ENCODE data around the gene IQSEC1. TPM values are rescaled to one million over a fixed set of nuclear protein-coding genes. Genes with fewer than 3 reads are reported as not detected.

Gene IQSEC1
- polyA plus RNA-seq, 2 of the 4 experiments (the other 2 are of a cell fraction) = 3.7 to 10.7 TPM

DNA sequence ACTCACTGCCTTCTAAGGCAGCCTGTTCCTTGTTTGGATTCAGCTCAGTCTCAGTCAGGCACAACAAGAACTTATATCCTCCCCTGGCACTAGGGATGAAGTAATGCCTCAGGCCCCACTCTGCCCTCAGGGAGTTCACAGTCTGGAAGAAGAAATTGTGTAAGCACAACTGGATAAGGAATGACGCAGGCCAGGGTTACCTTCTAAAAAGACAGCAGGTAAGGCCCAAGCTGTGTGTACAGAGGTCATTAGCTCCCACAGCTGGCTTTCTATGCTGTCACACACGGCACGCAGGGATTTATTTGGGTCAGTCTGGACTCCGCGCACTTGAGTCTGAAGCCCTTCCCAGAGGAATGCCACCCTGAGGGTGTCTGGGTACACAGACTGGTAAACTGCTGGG, 82.9 kb downstream of the IQSEC1 start:
- no peak for TF ChIP-seq KDM5A (IDR thresholded peaks at IDR 0.05)
- TF ChIP-seq, protein P1, sequence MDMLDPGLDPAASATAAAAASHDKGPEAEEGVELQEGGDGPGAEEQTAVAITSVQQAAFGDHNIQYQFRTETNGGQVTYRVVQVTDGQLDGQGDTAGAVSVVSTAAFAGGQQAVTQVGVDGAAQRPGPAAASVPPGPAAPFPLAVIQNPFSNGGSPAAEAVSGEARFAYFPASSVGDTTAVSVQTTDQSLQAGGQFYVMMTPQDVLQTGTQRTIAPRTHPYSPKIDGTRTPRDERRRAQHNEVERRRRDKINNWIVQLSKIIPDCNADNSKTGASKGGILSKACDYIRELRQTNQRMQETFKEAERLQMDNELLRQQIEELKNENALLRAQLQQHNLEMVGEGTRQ (IDR thresholded peaks at IDR 0.05) = no peak
- TF ChIP-seq ZC3H11A (IDR thresholded peaks at IDR 0.05) = no peak
- TF ChIP-seq SMC3 (IDR thresholded peaks at IDR 0.05) = no peak
- TF ChIP-seq, protein P2, sequence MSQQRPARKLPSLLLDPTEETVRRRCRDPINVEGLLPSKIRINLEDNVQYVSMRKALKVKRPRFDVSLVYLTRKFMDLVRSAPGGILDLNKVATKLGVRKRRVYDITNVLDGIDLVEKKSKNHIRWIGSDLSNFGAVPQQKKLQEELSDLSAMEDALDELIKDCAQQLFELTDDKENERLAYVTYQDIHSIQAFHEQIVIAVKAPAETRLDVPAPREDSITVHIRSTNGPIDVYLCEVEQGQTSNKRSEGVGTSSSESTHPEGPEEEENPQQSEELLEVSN (IDR thresholded peaks at IDR 0.05; ENCODE audit: borderline replicate concordance, low read depth) = no peak
- no peak for TF ChIP-seq RARB (CRISPR knock-in tag; IDR thresholded peaks at IDR 0.05)
- no peak for TF ChIP-seq KDM1A (IDR thresholded peaks at IDR 0.05; ENCODE audit: low read depth)
- TF ChIP-seq, protein P3, sequence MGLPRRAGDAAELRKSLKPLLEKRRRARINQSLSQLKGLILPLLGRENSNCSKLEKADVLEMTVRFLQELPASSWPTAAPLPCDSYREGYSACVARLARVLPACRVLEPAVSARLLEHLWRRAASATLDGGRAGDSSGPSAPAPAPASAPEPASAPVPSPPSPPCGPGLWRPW (IDR thresholded peaks at IDR 0.05) = no peak
- TF ChIP-seq, protein P4, sequence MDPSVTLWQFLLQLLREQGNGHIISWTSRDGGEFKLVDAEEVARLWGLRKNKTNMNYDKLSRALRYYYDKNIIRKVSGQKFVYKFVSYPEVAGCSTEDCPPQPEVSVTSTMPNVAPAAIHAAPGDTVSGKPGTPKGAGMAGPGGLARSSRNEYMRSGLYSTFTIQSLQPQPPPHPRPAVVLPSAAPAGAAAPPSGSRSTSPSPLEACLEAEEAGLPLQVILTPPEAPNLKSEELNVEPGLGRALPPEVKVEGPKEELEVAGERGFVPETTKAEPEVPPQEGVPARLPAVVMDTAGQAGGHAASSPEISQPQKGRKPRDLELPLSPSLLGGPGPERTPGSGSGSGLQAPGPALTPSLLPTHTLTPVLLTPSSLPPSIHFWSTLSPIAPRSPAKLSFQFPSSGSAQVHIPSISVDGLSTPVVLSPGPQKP (IDR thresholded peaks at IDR 0.05; ENCODE audit: low read depth, low read length) = no peak
- TF ChIP-seq RAD21 (conservative IDR thresholded peaks at IDR 0.05 in 1 of 2, IDR thresholded peaks at IDR 0.05 in 1 of 2) = no peak
- H3K4me3 ChIP-seq = no peak overlapping the region
- H3K27ac ChIP-seq = no peak overlapping the region
- CTCF ChIA-PET = interaction anchor here (1.1 to 1.8 kb wide), 5 partner anchors 11 to 99 kb away, joined by 3 to 6 read pairs (median 4); no protein-coding TSS in a partner anchor
- 73% methylated on average over 5 of the region's 5 CpGs for WGBS (ENCODE audit: missing lambda C conversion rate)
- DNase-seq (ENCODE audit: low read depth in 1 of 2, low spot score in 1 of 2) = no peak
- ATAC-seq = no peak
- peaks cover 34% of the 10 kb centered on the region for H3K4me1 ChIP-seq
- FAIRE-seq = no peak
- no peak overlapping the region for H3K4me2 ChIP-seq
- no peaks in the 10 kb centered on the region for H3K9me3 ChIP-seq
- POLR2A ChIA-PET = no interaction called here

DNA sequence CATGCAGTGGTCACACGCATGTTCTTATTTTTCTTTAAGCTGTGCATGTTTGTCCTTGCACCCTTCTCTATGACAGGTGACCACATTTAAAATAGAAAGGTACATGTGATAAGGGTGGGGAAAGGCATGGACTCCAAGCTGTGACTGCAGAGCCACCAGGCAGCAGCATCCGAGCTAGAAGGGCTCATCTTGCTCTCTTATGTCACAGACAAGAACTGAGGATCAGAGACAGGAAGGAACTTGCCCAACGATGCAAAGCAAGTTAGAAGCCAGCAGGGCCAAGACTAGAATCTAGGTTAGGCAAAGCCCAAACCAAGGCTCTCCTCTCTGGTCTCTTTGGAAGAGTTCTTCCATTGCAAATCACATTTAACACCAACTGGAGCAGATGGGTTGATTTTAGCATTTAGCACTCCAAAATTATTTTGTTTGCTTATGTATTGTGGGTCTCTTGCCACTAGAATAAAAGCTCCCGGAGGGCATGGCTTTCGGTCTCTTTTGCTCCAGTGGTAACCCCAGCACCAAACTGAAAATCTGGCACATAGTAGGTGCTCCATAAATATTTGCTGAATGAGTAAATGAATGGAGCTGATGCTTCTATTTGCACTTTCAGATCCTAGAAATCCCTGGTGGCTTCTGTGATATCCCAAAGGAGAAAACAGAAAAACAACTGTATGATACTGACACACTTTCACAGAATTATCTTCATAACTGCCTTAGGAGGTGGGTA, 84.3 kb downstream of the IQSEC1 start:
- ATAC-seq (no peak), FAIRE-seq (no peak), DNase-seq (ENCODE audit: low read depth in 1 of 2, low spot score in 1 of 2) (no peak)
- 84% methylated on average over 5 of the region's 5 CpGs for WGBS (ENCODE audit: missing lambda C conversion rate)
- Histone ChIP-seq H3K4me2 (no peak overlapping the region), H3K4me1 (peaks cover 31% of the 10 kb centered on the region), H3K9me3 (no peaks in the 10 kb centered on the region), H3K27ac (no peak overlapping the region), H3K4me3 (no peak overlapping the region)
- ChIA-PET CTCF (interaction anchor here (0.7 to 1.8 kb wide), 8 partner anchors 9 to 121 kb away, joined by 3 to 6 read pairs (median 3); no protein-coding TSS in a partner anchor), POLR2A (no interaction called here)
- no peak for TF ChIP-seq SMC3 (IDR thresholded peaks at IDR 0.05)

DNA sequence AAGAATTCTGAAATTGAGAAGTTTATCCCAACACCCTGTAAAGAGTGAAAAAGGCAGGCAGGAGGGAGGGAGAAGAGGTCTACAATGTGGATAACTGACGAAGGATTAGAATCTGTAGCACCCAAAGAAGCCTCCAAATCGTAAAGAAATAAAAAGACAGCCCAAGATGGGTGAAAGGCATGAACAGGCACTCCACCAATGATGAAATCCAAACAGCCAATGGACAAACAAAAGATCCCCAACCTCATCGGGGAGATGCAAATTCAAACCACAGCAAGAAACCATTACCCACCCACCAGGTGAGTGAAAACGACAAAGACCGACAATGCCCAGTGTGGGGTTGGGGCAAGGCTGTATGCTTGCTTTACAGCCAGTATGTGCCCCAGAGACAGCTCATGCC, 85.6 kb downstream of the IQSEC1 start:
- FAIRE-seq = no peak
- H3K27ac ChIP-seq = no peak overlapping the region
- H3K4me1 ChIP-seq = peaks cover 25% of the 10 kb centered on the region
- WGBS (ENCODE audit: missing lambda C conversion rate) = 69% methylated on average over 5 of the region's 5 CpGs
- H3K4me2 ChIP-seq = no peak overlapping the region
- no peaks in the 10 kb centered on the region for H3K9me3 ChIP-seq
- H3K4me3 ChIP-seq = no peak overlapping the region
- CTCF ChIA-PET = interaction anchor here (0.9 to 1.3 kb wide), 3 partner anchors 12 to 52 kb away, joined by 3 read pairs; no protein-coding TSS in a partner anchor
- no peak for ATAC-seq
- POLR2A ChIA-PET = no interaction called here
- DNase-seq (ENCODE audit: low read depth in 1 of 2, low spot score in 1 of 2) = no peak
- TF ChIP-seq, protein P1 (IDR thresholded peaks at IDR 0.05) = no peak
- TF ChIP-seq MAZ (IDR thresholded peaks at IDR 0.05; ENCODE audit: borderline replicate concordance, low read depth, low read length) = no peak
- no peak for TF ChIP-seq HEYL (CRISPR knock-in tag; IDR thresholded peaks at IDR 0.05)
- no peak for TF ChIP-seq JUN (IDR thresholded peaks at IDR 0.05)
- no peak for TF ChIP-seq POLR2A (IDR thresholded peaks at IDR 0.05; ENCODE audit: low read length)
- TF ChIP-seq, protein P5, sequence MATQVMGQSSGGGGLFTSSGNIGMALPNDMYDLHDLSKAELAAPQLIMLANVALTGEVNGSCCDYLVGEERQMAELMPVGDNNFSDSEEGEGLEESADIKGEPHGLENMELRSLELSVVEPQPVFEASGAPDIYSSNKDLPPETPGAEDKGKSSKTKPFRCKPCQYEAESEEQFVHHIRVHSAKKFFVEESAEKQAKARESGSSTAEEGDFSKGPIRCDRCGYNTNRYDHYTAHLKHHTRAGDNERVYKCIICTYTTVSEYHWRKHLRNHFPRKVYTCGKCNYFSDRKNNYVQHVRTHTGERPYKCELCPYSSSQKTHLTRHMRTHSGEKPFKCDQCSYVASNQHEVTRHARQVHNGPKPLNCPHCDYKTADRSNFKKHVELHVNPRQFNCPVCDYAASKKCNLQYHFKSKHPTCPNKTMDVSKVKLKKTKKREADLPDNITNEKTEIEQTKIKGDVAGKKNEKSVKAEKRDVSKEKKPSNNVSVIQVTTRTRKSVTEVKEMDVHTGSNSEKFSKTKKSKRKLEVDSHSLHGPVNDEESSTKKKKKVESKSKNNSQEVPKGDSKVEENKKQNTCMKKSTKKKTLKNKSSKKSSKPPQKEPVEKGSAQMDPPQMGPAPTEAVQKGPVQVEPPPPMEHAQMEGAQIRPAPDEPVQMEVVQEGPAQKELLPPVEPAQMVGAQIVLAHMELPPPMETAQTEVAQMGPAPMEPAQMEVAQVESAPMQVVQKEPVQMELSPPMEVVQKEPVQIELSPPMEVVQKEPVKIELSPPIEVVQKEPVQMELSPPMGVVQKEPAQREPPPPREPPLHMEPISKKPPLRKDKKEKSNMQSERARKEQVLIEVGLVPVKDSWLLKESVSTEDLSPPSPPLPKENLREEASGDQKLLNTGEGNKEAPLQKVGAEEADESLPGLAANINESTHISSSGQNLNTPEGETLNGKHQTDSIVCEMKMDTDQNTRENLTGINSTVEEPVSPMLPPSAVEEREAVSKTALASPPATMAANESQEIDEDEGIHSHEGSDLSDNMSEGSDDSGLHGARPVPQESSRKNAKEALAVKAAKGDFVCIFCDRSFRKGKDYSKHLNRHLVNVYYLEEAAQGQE (IDR thresholded peaks at IDR 0.05) = no peak
- no peak for TF ChIP-seq KDM5A (IDR thresholded peaks at IDR 0.05)
- TF ChIP-seq ZSCAN20 (CRISPR knock-in tag; IDR thresholded peaks at IDR 0.05) = no peak
- TF ChIP-seq, protein P6, sequence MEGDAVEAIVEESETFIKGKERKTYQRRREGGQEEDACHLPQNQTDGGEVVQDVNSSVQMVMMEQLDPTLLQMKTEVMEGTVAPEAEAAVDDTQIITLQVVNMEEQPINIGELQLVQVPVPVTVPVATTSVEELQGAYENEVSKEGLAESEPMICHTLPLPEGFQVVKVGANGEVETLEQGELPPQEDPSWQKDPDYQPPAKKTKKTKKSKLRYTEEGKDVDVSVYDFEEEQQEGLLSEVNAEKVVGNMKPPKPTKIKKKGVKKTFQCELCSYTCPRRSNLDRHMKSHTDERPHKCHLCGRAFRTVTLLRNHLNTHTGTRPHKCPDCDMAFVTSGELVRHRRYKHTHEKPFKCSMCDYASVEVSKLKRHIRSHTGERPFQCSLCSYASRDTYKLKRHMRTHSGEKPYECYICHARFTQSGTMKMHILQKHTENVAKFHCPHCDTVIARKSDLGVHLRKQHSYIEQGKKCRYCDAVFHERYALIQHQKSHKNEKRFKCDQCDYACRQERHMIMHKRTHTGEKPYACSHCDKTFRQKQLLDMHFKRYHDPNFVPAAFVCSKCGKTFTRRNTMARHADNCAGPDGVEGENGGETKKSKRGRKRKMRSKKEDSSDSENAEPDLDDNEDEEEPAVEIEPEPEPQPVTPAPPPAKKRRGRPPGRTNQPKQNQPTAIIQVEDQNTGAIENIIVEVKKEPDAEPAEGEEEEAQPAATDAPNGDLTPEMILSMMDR (IDR thresholded peaks at IDR 0.05) = no peak
- no peak for TF ChIP-seq EHF (CRISPR knock-in tag; IDR thresholded peaks at IDR 0.05)
- TF ChIP-seq NR3C1 (IDR thresholded peaks at IDR 0.05) = no peak
- no peak for TF ChIP-seq ZNF302 (CRISPR knock-in tag; IDR thresholded peaks at IDR 0.05)
- no peak for TF ChIP-seq NFE2L2 (conservative IDR thresholded peaks at IDR 0.05; ENCODE audit: low read length)
- TF ChIP-seq ZC3H11A (IDR thresholded peaks at IDR 0.05) = no peak
- TF ChIP-seq, protein P7, sequence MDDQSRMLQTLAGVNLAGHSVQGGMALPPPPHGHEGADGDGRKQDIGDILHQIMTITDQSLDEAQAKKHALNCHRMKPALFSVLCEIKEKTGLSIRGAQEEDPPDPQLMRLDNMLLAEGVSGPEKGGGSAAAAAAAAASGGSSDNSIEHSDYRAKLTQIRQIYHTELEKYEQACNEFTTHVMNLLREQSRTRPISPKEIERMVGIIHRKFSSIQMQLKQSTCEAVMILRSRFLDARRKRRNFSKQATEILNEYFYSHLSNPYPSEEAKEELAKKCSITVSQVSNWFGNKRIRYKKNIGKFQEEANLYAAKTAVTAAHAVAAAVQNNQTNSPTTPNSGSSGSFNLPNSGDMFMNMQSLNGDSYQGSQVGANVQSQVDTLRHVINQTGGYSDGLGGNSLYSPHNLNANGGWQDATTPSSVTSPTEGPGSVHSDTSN (IDR thresholded peaks at IDR 0.05) = no peak

Data from A549 (cell line).